ENCODE data around the gene RAB36.

DNA sequence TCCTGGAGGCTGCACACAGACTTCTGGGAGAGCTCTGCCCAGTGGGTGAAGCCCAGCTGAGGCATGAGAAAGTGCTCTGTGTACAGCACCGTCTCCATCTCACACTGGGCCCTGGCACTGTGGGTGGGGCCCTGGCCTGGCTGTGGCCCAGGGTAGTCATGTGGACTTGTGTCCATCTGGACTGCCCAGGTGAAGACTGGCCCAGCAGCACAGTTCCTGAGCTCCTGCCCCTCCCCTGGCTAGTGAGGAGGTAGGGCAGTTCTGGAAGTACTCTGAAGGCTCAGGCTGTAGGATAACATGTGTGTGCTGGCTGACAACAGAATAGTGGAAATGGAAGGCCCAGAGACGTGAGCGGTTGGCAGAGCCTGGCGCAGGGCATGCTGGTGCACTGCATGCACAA, 38.9 kb upstream of the RAB36 start:
- TF ChIP-seq, protein P1, sequence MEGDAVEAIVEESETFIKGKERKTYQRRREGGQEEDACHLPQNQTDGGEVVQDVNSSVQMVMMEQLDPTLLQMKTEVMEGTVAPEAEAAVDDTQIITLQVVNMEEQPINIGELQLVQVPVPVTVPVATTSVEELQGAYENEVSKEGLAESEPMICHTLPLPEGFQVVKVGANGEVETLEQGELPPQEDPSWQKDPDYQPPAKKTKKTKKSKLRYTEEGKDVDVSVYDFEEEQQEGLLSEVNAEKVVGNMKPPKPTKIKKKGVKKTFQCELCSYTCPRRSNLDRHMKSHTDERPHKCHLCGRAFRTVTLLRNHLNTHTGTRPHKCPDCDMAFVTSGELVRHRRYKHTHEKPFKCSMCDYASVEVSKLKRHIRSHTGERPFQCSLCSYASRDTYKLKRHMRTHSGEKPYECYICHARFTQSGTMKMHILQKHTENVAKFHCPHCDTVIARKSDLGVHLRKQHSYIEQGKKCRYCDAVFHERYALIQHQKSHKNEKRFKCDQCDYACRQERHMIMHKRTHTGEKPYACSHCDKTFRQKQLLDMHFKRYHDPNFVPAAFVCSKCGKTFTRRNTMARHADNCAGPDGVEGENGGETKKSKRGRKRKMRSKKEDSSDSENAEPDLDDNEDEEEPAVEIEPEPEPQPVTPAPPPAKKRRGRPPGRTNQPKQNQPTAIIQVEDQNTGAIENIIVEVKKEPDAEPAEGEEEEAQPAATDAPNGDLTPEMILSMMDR (IDR thresholded peaks at IDR 0.05; ENCODE audit: low read depth, low read length) = no peak
- no peak for TF ChIP-seq POLR2A (IDR thresholded peaks at IDR 0.05; ENCODE audit: extremely low read depth, insufficient read length)
- TF ChIP-seq, protein P2, sequence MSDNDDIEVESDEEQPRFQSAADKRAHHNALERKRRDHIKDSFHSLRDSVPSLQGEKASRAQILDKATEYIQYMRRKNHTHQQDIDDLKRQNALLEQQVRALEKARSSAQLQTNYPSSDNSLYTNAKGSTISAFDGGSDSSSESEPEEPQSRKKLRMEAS (IDR thresholded peaks at IDR 0.05; ENCODE audit: low read depth, low read length) = no peak
